Measurements from ENCODE around the gene FGF4.

DNA sequence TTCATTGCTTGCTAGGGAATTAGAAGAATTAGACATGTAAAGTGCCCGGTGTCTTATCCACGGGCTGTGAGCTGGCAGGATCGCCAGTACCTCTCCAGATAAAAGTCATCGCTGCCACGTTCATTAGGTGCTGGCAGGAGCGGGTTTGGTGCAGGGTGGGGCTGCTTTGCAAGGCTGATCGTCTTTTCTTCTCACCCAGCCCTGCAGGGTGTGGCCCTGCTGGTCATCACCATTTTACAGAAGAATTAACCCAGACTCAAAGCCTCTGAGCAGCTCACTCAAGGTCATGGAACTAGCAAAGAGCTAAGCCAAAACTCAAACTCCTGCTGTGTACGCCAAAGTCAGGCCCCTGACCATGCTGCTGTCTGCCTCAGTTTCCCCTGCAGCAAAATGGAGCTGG is 6.1 kb upstream of the FGF4 start:
- no peak for TF ChIP-seq CTCF (IDR thresholded peaks at IDR 0.05)
- no peak for TF ChIP-seq POLR2AphosphoS5 (IDR thresholded peaks at IDR 0.05)
- no peak for TF ChIP-seq POLR2A (IDR thresholded peaks at IDR 0.05)
